SK-N-MC (cell line): ENCODE results near the gene UBE2O.

ENCODE experiments used
- EZH2 ChIP-seq: fragments of 200-600 bp; sonication (generic); IDR thresholded peaks from one replicate; pipeline ENCODE4 v1.6.1; 2017; ENCODE audit warnings: antibody characterized with exemption
- POLR2AphosphoS5 ChIP-seq: IDR thresholded peaks from 2 replicates; pipeline ENCODE4 v1.6.1; 2012; ENCODE audit warnings: mild to moderate bottlenecking, low read depth, low read length, borderline replicate concordance

GRCh38 chr17:76367642-76368041 lies 85.3 kb downstream of the UBE2O start:
- TF ChIP-seq POLR2AphosphoS5 = no peak
- TF ChIP-seq EZH2 = no peak
